Naive B cell (primary cell): ENCODE results near the gene PCMTD2. TPM values are rescaled to one million over a fixed set of nuclear protein-coding genes. Genes with fewer than 3 reads are reported as not detected.

ENCODE experiments used
- ATAC-seq, 2 donors: fragments of 150-1000 bp; cut with Tn5 transposase; 2 replicates each; pipeline ENCODE4 v1.10.0; 2021; ENCODE audit warnings: low read depth in 2 of 2, mild to moderate bottlenecking in 2 of 2, moderate library complexity in 2 of 2
- DNase-seq: peaks from one replicate; pipeline ENCODE4 v3.0.0; 2022
- H3K27ac Mint-ChIP-seq, 6 donors: one replicate each; pipeline ENCODE4 v1.8.0; 2020 to 2022; ENCODE audit warnings: mild to moderate bottlenecking in 6 of 6, mixed read lengths in 6 of 6, moderate library complexity in 5 of 6, inconsistent platforms in 2 of 6
- H3K27me3 Mint-ChIP-seq, 3 donors: one replicate each; pipeline ENCODE4 v1.8.0; 2021 to 2022; ENCODE audit warnings: mixed read lengths in 3 of 3, mild to moderate bottlenecking in 1 of 3
- H3K36me3 Mint-ChIP-seq, 2 donors: one replicate each; pipeline ENCODE4 v1.8.0; 2020 to 2022; ENCODE audit warnings: mixed read lengths in 2 of 2, inconsistent platforms in 1 of 2, mild to moderate bottlenecking in 1 of 2
- H3K4me1 Mint-ChIP-seq, 3 donors: one replicate each; pipeline ENCODE4 v1.8.0; 2020 to 2022; ENCODE audit warnings: mixed read lengths in 3 of 3, inconsistent platforms in 1 of 3, mild to moderate bottlenecking in 1 of 3, moderate library complexity in 1 of 3
- H3K4me3 Mint-ChIP-seq, 8 donors: one replicate each; pipeline ENCODE4 v1.8.0; 2020 to 2022; ENCODE audit warnings: mild to moderate bottlenecking in 8 of 8, mixed read lengths in 8 of 8, moderate library complexity in 8 of 8, inconsistent platforms in 2 of 8
- H3K9me3 Mint-ChIP-seq, 7 donors: one replicate each; pipeline ENCODE4 v1.8.0; 2020 to 2022; ENCODE audit warnings: mixed read lengths in 7 of 7, mild to moderate bottlenecking in 5 of 7, inconsistent platforms in 2 of 7, moderate library complexity in 1 of 7
- polyA plus RNA-seq, 6 donors: library from polyadenylated mRNA; unstranded; fragments of 300-500 nt; fragmentation: Illumina TruSeq; gene quantifications; one replicate each; pipeline ENCODE4 v1.2.3, GENCODE V29; 2021; ENCODE audit warnings: low read depth in 6 of 6

PCMTD2 gene
- polyA plus RNA-seq, 6 donors from 2014 or later, result 47.3 to 127 (median 72.2) TPM

DNA sequence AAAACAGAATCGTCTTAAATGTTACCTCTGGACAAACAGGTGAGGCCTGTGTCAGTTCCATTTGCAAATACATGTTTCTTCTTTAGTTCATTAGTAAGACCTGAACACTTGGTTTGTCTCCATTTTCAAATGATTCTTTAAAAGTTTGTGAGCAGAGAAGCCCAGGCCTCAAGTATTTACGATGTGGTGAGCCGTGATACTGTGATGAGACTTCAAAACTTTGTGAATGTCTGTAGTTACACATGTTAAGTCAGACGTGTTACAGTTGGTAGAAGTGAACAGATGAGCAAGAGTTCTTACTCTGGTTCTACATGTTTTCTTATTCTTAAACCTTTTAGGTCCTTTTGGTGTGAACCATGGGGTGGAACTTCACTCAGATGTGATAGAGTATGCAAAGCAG lies 8.5 kb downstream of the PCMTD2 start:
- DNase-seq (no peak), ATAC-seq (no peak)
- Mint-ChIP-seq H3K4me3 (no peak overlapping the region), H3K27me3 (no peaks in the 10 kb centered on the region), H3K27ac (no peak overlapping the region), H3K4me1 (peaks cover 35 to 48% (median 41%) of the 10 kb centered on the region in 3 donors), H3K9me3 (no peaks in the 10 kb centered on the region), H3K36me3 (peaks cover 3 to 11% of the 10 kb centered on the region in 2 donors)

- H3K9me3 Mint-ChIP-seq, result peaks cover 0 to 3% (median 0%) of the 10 kb centered on the region in 7 donors
- H3K4me3 Mint-ChIP-seq, result no peak overlapping the region
- ATAC-seq (no peak), DNase-seq (no peak)
- peaks cover 14 to 17% of the 10 kb centered on the region in 2 donors for H3K36me3 Mint-ChIP-seq
- peaks cover 39 to 47% (median 46%) of the 10 kb centered on the region in 3 donors for H3K4me1 Mint-ChIP-seq
- no peaks in the 10 kb centered on the region for H3K27me3 Mint-ChIP-seq
- H3K27ac Mint-ChIP-seq, result no peak overlapping the region
These were observed 9.7 kb downstream of the PCMTD2 start for GRCh38 chr20:64265201-64265600.

- ATAC-seq, result no peak
- H3K9me3 Mint-ChIP-seq, result peaks cover 0 to 4% (median 0%) of the 10 kb centered on the region in 7 donors
These were observed 11.4 kb downstream of the PCMTD2 start for GRCh38 chr20:64266988-64267387.

GRCh38 chr20:64268174-64268573 lies 12.6 kb downstream of the PCMTD2 start:
- H3K4me3 Mint-ChIP-seq, result no peak overlapping the region
- H3K27me3 Mint-ChIP-seq, result no peaks in the 10 kb centered on the region
- ATAC-seq (no peak), DNase-seq (no peak)
- no peak overlapping the region for H3K27ac Mint-ChIP-seq
- peaks cover 22 to 34% (median 23%) of the 10 kb centered on the region in 3 donors for H3K4me1 Mint-ChIP-seq
- H3K36me3 Mint-ChIP-seq, result peaks cover 20 to 29% of the 10 kb centered on the region in 2 donors
- peaks cover 0 to 4% (median 0%) of the 10 kb centered on the region in 7 donors for H3K9me3 Mint-ChIP-seq

More at GRCh38 chr20:64266988-64267387, 11.4 kb downstream of the PCMTD2 start:
- Mint-ChIP-seq H3K27ac (no peak overlapping the region), H3K4me1 (peaks cover 33 to 45% (median 34%) of the 10 kb centered on the region in 3 donors), H3K4me3 (no peak overlapping the region), H3K36me3 (peaks cover 15 to 25% of the 10 kb centered on the region in 2 donors), H3K27me3 (no peaks in the 10 kb centered on the region)
- DNase-seq, result no peak

GRCh38 chr20:64269604-64270411 lies 14.3 kb downstream of the PCMTD2 start:
- peak overlapping the region in 2 of 6 donors; percentile 5 to 42 for H3K27ac Mint-ChIP-seq
- no peaks in the 10 kb centered on the region for H3K27me3 Mint-ChIP-seq
- no peak overlapping the region for H3K4me3 Mint-ChIP-seq
- peaks cover 0 to 4% (median 0%) of the 10 kb centered on the region in 7 donors for H3K9me3 Mint-ChIP-seq
- ATAC-seq (no peak), DNase-seq (no peak)
- H3K36me3 Mint-ChIP-seq, result peaks cover 29 to 34% of the 10 kb centered on the region in 2 donors
- peaks cover 17 to 28% (median 18%) of the 10 kb centered on the region in 3 donors for H3K4me1 Mint-ChIP-seq

DNA sequence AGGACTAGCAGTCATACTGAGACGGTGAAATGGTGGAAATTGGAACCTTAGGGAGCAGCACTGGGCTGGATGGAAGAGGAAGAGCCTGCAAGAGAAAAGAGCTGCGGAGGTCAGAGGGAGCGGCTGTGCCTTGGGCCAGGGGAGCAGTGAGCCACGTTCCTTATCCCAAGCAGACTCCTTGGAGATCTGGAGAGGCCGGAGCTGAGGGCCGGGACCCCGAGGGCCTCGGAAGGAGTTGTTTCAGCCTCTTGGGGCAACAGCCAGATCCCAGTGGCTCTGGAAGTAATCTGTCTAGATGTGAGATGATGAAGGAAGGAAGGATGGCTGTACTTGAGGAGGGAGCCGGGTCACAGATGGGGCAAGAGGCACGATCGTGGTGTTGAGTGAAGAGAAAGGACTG lies 16.1 kb downstream of the PCMTD2 start:
- H3K27me3 Mint-ChIP-seq, result no peaks in the 10 kb centered on the region
- DNase-seq (no peak), ATAC-seq (no peak)
- H3K4me1 Mint-ChIP-seq, result peaks cover 12 to 25% (median 18%) of the 10 kb centered on the region in 3 donors
- no peak overlapping the region for H3K4me3 Mint-ChIP-seq
- H3K27ac Mint-ChIP-seq, result no peak overlapping the region
- peaks cover 0 to 4% (median 0%) of the 10 kb centered on the region in 7 donors for H3K9me3 Mint-ChIP-seq
- H3K36me3 Mint-ChIP-seq, result peaks cover 29 to 38% of the 10 kb centered on the region in 2 donors

GRCh38 chr20:64273109-64273508 lies 17.6 kb downstream of the PCMTD2 start:
- ATAC-seq (no peak), DNase-seq (no peak)
- Mint-ChIP-seq H3K4me3 (no peak overlapping the region), H3K27ac (peak overlapping the region in 1 of 6 donors; percentile 67), H3K9me3 (peaks cover 0 to 4% (median 0%) of the 10 kb centered on the region in 7 donors), H3K4me1 (peaks cover 12 to 25% (median 18%) of the 10 kb centered on the region in 3 donors), H3K27me3 (no peaks in the 10 kb centered on the region), H3K36me3 (peaks cover 29 to 41% of the 10 kb centered on the region in 2 donors)

DNA sequence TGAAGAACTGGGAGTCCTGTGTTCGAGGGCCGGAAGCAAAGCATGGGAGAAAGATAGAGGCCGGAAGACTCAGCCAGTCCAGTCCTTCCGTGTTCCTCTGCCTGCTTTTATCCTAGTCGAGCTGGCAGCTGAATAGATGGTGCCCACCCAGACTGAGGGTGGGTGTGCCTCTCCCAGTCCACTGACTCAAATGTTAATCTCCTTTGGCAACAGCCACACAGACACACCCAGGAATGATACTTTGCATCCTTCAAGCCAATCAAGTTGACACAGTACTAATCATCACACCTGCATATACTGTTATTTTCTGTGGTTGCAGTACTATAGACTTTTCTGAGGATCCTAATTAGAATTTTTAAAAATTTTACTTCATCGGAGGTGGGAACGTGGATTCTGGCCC lies 21.3 kb downstream of the PCMTD2 start:
- no peak for ATAC-seq
- H3K4me1 Mint-ChIP-seq, result peaks cover 1 to 6% (median 1%) of the 10 kb centered on the region in 3 donors
- DNase-seq, result no peak
- H3K27me3 Mint-ChIP-seq, result no peaks in the 10 kb centered on the region
- H3K36me3 Mint-ChIP-seq, result peaks cover 16% of the 10 kb centered on the region in 2 donors
- H3K4me3 Mint-ChIP-seq, result no peak overlapping the region
- H3K9me3 Mint-ChIP-seq, result no peaks in the 10 kb centered on the region
- no peak overlapping the region for H3K27ac Mint-ChIP-seq

GRCh38 chr20:64277571-64278316 lies 22.2 kb downstream of the PCMTD2 start:
- no peak for ATAC-seq
- no peaks in the 10 kb centered on the region for H3K27me3 Mint-ChIP-seq
- peaks cover 13 to 16% of the 10 kb centered on the region in 2 donors for H3K36me3 Mint-ChIP-seq
- H3K27ac Mint-ChIP-seq, result peak overlapping the region in 1 of 6 donors; percentile 7
- no peak for DNase-seq
- H3K4me1 Mint-ChIP-seq, result peaks cover 0 to 6% (median 0%) of the 10 kb centered on the region in 3 donors
- no peaks in the 10 kb centered on the region for H3K9me3 Mint-ChIP-seq
- H3K4me3 Mint-ChIP-seq, result no peak overlapping the region

GRCh38 chr20:64278317-64278681 lies 22.8 kb downstream of the PCMTD2 start:
- Mint-ChIP-seq H3K9me3 (no peaks in the 10 kb centered on the region), H3K36me3 (peaks cover 8 to 11% of the 10 kb centered on the region in 2 donors), H3K4me1 (peaks cover 0 to 6% (median 0%) of the 10 kb centered on the region in 3 donors), H3K27me3 (no peaks in the 10 kb centered on the region), H3K4me3 (no peak overlapping the region), H3K27ac (no peak overlapping the region)
- no peak for ATAC-seq
- DNase-seq, result no peak

DNA sequence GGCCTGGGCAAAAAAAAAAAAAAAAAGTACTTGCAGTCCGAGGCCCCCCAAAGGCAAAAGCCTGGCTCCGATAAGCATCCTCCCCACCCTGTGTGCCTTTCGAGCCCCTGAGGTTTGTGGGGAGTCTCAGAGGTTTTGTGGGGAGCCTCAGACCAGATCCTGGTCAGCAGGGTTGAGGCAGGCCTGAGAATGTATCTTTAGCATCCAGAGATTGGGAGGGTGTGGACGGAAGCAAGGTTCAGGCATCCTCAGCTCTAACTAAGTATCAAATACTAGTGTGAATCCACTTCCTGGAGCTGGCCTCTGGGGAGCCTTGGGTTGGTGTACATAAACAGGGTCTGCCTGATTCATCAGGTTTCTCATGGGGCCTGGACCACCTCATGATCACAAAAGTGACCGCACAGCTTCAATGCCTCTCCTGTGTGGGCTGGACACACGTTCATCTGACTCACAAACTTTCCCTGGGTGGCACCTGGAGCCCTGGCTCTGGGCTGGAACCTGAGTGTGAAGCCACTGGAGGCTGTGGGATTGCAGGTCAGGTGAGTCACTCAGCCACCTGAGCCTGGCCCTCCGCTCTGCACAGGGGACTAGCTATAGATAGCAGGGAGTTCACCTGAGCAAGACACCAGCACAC lies 24.4 kb downstream of the PCMTD2 start:
- Mint-ChIP-seq H3K4me3 (no peak overlapping the region), H3K27ac (peak overlapping the region in 1 of 6 donors; percentile 64), H3K9me3 (no peaks in the 10 kb centered on the region), H3K4me1 (peaks cover 0 to 9% (median 0%) of the 10 kb centered on the region in 3 donors), H3K36me3 (peaks cover 0 to 7% of the 10 kb centered on the region in 2 donors), H3K27me3 (no peaks in the 10 kb centered on the region)
- ATAC-seq (no peak), DNase-seq (no peak)

- ATAC-seq, result no peak
- Mint-ChIP-seq H3K27me3 (no peaks in the 10 kb centered on the region), H3K36me3 (peaks cover 0 to 7% of the 10 kb centered on the region in 2 donors), H3K4me3 (no peak overlapping the region), H3K4me1 (peaks cover 0 to 9% (median 0%) of the 10 kb centered on the region in 3 donors), H3K27ac (peak overlapping the region in 2 of 6 donors; percentile 44 to 64), H3K9me3 (no peaks in the 10 kb centered on the region)
- DNase-seq, result no peak
These were observed 24.9 kb downstream of the PCMTD2 start for GRCh38 chr20:64280460-64280843.

GRCh38 chr20:64283646-64284045 lies 28.1 kb downstream of the PCMTD2 start:
- Mint-ChIP-seq H3K27me3 (no peaks in the 10 kb centered on the region), H3K9me3 (no peaks in the 10 kb centered on the region), H3K27ac (no peak overlapping the region), H3K36me3 (no peaks in the 10 kb centered on the region), H3K4me1 (peaks cover 0 to 9% (median 0%) of the 10 kb centered on the region in 3 donors), H3K4me3 (no peak overlapping the region)
- no peak for DNase-seq
- ATAC-seq, result no peak
